Activated naive CD4-positive, alpha-beta T cell treated with anti-CD3 and anti-CD28 coated beads for 36 hours (primary cell): Measurements from ENCODE around the gene ARID3A. TPM values are rescaled to one million over a fixed set of nuclear protein-coding genes. Genes with fewer than 3 reads are reported as not detected.

Experiments used
- CTCF ChIA-PET: fragments of 350-600 bp; sonication (Branson Sonifier 250); formaldehyde crosslinking; loops from one replicate; lab custom pipeline; 2021; ENCODE audit warnings: antibody characterized with exemption; lab: Charles Lee
- DNase-seq: peaks from one replicate; pipeline ENCODE4 v3.0.0-alpha.2; 2020
- H3K27ac Mint-ChIP-seq: one replicate; pipeline ENCODE4 v1.8.0; 2021; ENCODE audit warnings: mild to moderate bottlenecking, mixed read lengths
- H3K27me3 Mint-ChIP-seq: one replicate; pipeline ENCODE4 v1.8.0; 2021; ENCODE audit warnings: low read depth, mixed read lengths
- H3K36me3 Mint-ChIP-seq: one replicate; pipeline ENCODE4 v1.8.0; 2021; ENCODE audit warnings: low read depth, mixed read lengths
- H3K4me1 Mint-ChIP-seq: one replicate; pipeline ENCODE4 v1.8.0; 2021; ENCODE audit warnings: low read depth, mixed read lengths
- H3K4me3 Mint-ChIP-seq: one replicate; pipeline ENCODE4 v1.8.0; 2021; ENCODE audit warnings: mild to moderate bottlenecking, moderate library complexity, mixed read lengths
- H3K9me3 Mint-ChIP-seq: one replicate; pipeline ENCODE4 v1.8.0; 2021; ENCODE audit warnings: mixed read lengths
- intact Hi-C: fragments of 100-400 bp; cut with micrococcal nuclease; formaldehyde crosslinking; loops from one replicate; pipeline ENCODE4 v1.15.1; 2023
- total RNA-seq, 2 experiments: library from RNA; stranded (reverse); gene quantifications; one replicate each; pipeline ENCODE4 v1.2.3, GENCODE V29; 2021

ARID3A gene
- total RNA-seq, 2 experiments from 2014 or later = 23.1 to 28.4 TPM

- H3K4me3 Mint-ChIP-seq = peak overlapping the region; percentile 70
- H3K27ac Mint-ChIP-seq = no peak overlapping the region
Measured at GRCh38 chr19:918481-919198, 7.2 kb upstream of the ARID3A start.

GRCh38 chr19:919199-920050, 6.4 kb upstream of the ARID3A start:
- Mint-ChIP-seq H3K4me3 (peak overlapping the region; percentile 70), H3K9me3 (no peaks in the 10 kb centered on the region), H3K36me3 (no peaks in the 10 kb centered on the region), H3K27ac (no peak overlapping the region), H3K4me1 (peaks cover 24% of the 10 kb centered on the region), H3K27me3 (peaks cover 2% of the 10 kb centered on the region)
- CTCF ChIA-PET = interaction anchor here (0.8 to 8.3 kb wide), 5 partner anchors 12 to 204 kb away, joined by 3 to 102 read pairs (median 3); partner anchors contain the start of gene WDR18
- peak; percentile 56 for DNase-seq
- intact Hi-C loops = loop anchor here (1.0 to 5.0 kb wide), 4 partner anchors 122 to 347 kb away; partner anchors contain the start of genes ATP5F1D, BSG, PTBP1 and RNF126

More at GRCh38 chr19:918481-919198, 7.2 kb upstream of the ARID3A start:
- intact Hi-C loops = loop anchor here (1.0 to 5.0 kb wide), 2 partner anchors 9 to 346 kb away; partner anchors contain the start of gene BSG
- no peaks in the 10 kb centered on the region for H3K36me3 Mint-ChIP-seq
- H3K9me3 Mint-ChIP-seq = no peaks in the 10 kb centered on the region
- peak; percentile 52 for DNase-seq
- H3K4me1 Mint-ChIP-seq = peaks cover 24% of the 10 kb centered on the region
- H3K27me3 Mint-ChIP-seq = peaks cover 2% of the 10 kb centered on the region
- CTCF ChIA-PET = interaction anchor here (0.8 to 8.3 kb wide), 3 partner anchors 53 to 65 kb away, joined by 3 to 102 read pairs (median 23); partner anchors contain the start of gene WDR18

- Mint-ChIP-seq H3K36me3 (no peaks in the 10 kb centered on the region), H3K4me1 (peaks cover 22% of the 10 kb centered on the region), H3K9me3 (no peaks in the 10 kb centered on the region), H3K4me3 (peak overlapping the region; percentile 74), H3K27me3 (peaks cover 2% of the 10 kb centered on the region), H3K27ac (peak overlapping the region; percentile 73)
- CTCF ChIA-PET = interaction anchor here (0.7 to 8.3 kb wide), 6 partner anchors 13 to 203 kb away, joined by 3 to 102 read pairs (median 3); partner anchors contain the start of gene WDR18
- intact Hi-C loops = loop anchor here (1.0 to 5.0 kb wide), 3 partner anchors 123 to 321 kb away; partner anchors contain the start of genes ATP5F1D, PTBP1 and RNF126
- peak; percentile 63 for DNase-seq
Measured at GRCh38 chr19:920051-920864, 5.6 kb upstream of the ARID3A start.

- CTCF ChIA-PET = interaction anchor here (0.6 to 8.3 kb wide), 4 partner anchors 21 to 316 kb away, joined by 3 to 102 read pairs (median 5); partner anchors contain the start of gene WDR18
- Mint-ChIP-seq H3K36me3 (no peaks in the 10 kb centered on the region), H3K9me3 (no peaks in the 10 kb centered on the region), H3K27ac (no peak overlapping the region), H3K4me1 (peaks cover 15% of the 10 kb centered on the region), H3K27me3 (no peaks in the 10 kb centered on the region), H3K4me3 (peak overlapping the region; percentile 69)
- intact Hi-C loops = loop anchor here (1.0 to 5.0 kb wide), 5 partner anchors 60 to 268 kb away; partner anchors contain the start of genes POLR2E, RNF126 and WDR18
- peak; percentile 60 for DNase-seq
Measured at GRCh38 chr19:924553-925086, 1.2 kb upstream of the ARID3A start.

- Mint-ChIP-seq H3K27ac (peak overlapping the region; percentile 56), H3K4me3 (peak overlapping the region; percentile 69), H3K4me1 (peaks cover 15% of the 10 kb centered on the region), H3K36me3 (no peaks in the 10 kb centered on the region), H3K27me3 (no peaks in the 10 kb centered on the region), H3K9me3 (no peaks in the 10 kb centered on the region)
- intact Hi-C loops = loop anchor here (1.0 to 5.0 kb wide), 4 partner anchors 59 to 267 kb away; partner anchors contain the start of genes POLR2E and WDR18
- CTCF ChIA-PET = interaction anchor here (8.3 kb wide), 1 partner anchor 58 kb away, joined by 102 read pairs; the partner anchor contains the start of gene WDR18
- peak; percentile 75 for DNase-seq
Measured at GRCh38 chr19:925087-925525, 729 bp upstream of the ARID3A start.

GRCh38 chr19:926323-926588, 421 bp downstream of the ARID3A start:
- intact Hi-C loops = loop anchor here (2.0 to 5.0 kb wide), 3 partner anchors 15 to 266 kb away; partner anchors contain the start of gene POLR2E
- no peak for DNase-seq
- no peaks in the 10 kb centered on the region for H3K36me3 Mint-ChIP-seq
- CTCF ChIA-PET = no interaction called here
- H3K9me3 Mint-ChIP-seq = no peaks in the 10 kb centered on the region
- H3K4me3 Mint-ChIP-seq = peak overlapping the region; percentile 73
- no peaks in the 10 kb centered on the region for H3K27me3 Mint-ChIP-seq
- H3K27ac Mint-ChIP-seq = no peak overlapping the region
- H3K4me1 Mint-ChIP-seq = peaks cover 8% of the 10 kb centered on the region

GRCh38 chr19:926589-927350, 935 bp downstream of the ARID3A start:
- H3K4me1 Mint-ChIP-seq = peaks cover 4% of the 10 kb centered on the region
- CTCF ChIA-PET = no interaction called here
- H3K27ac Mint-ChIP-seq = no peak overlapping the region
- H3K36me3 Mint-ChIP-seq = no peaks in the 10 kb centered on the region
- peak overlapping the region; percentile 73 for H3K4me3 Mint-ChIP-seq
- intact Hi-C loops = loop anchor here (2.0 to 5.0 kb wide), 3 partner anchors 14 to 266 kb away; partner anchors contain the start of gene POLR2E
- no peaks in the 10 kb centered on the region for H3K9me3 Mint-ChIP-seq
- DNase-seq = peak; percentile 91
- H3K27me3 Mint-ChIP-seq = no peaks in the 10 kb centered on the region

- Mint-ChIP-seq H3K4me1 (peaks cover 6% of the 10 kb centered on the region), H3K9me3 (no peaks in the 10 kb centered on the region), H3K27me3 (no peaks in the 10 kb centered on the region), H3K27ac (no peak overlapping the region), H3K36me3 (no peaks in the 10 kb centered on the region), H3K4me3 (peak overlapping the region; percentile 9)
- CTCF ChIA-PET = no interaction called here
- intact Hi-C loops = loop anchor here (2.0 to 5.0 kb wide), 3 partner anchors 13 to 265 kb away; partner anchors contain the start of gene POLR2E
- DNase-seq = no peak
Measured at GRCh38 chr19:927351-927779, 1.5 kb downstream of the ARID3A start.

GRCh38 chr19:927780-928401, 2.1 kb downstream of the ARID3A start:
- CTCF ChIA-PET = no interaction called here
- no peak overlapping the region for H3K27ac Mint-ChIP-seq
- no peak for DNase-seq

More at GRCh38 chr19:927780-928401, 2.1 kb downstream of the ARID3A start:
- Mint-ChIP-seq H3K9me3 (no peaks in the 10 kb centered on the region), H3K27me3 (no peaks in the 10 kb centered on the region), H3K4me3 (peak overlapping the region; percentile 24), H3K36me3 (peaks cover 2% of the 10 kb centered on the region), H3K4me1 (peaks cover 9% of the 10 kb centered on the region)
- intact Hi-C loops = loop anchor here (2.0 to 5.0 kb wide), 3 partner anchors 13 to 264 kb away; partner anchors contain the start of gene POLR2E
